ENCODE results near the gene HIVEP3. TPM values are rescaled to one million over a fixed set of nuclear protein-coding genes. Genes with fewer than 3 reads are reported as not detected.

HIVEP3 gene
- total RNA-seq, 1 experiment from 2014 or later = 1.4 TPM

GRCh38 chr1:41478118-41478748, 440.5 kb downstream of the HIVEP3 start:
- H3K79me2 ChIP-seq (ENCODE audit: insufficient read depth, low read length) = no peaks in the 10 kb centered on the region
- no peaks in the 10 kb centered on the region for H3K27me3 ChIP-seq (ENCODE audit: insufficient read depth, low read length)
- H4K8ac ChIP-seq (replicated peaks; ENCODE audit: insufficient read length, low read depth, low read length) = no peak overlapping the region
- DNase-seq = no peak
- H3K4me2 ChIP-seq (ENCODE audit: insufficient read depth, insufficient read length, low read length) = no peak overlapping the region
- no peaks in the 10 kb centered on the region; the same call in 1 of the 2 replicates for H3K27me3 Mint-ChIP-seq (ENCODE audit: low read depth)
- H3K4me1 Mint-ChIP-seq = peaks cover 27 to 29% of the 10 kb centered on the region in 2 experiments
- H3K36me3 Mint-ChIP-seq (ENCODE audit: insufficient read depth in 1 of 3, low read depth in 3 of 3) = no peaks in the 10 kb centered on the region
- H4K5ac ChIP-seq (ENCODE audit: insufficient read length, low read depth, low read length) = no peak overlapping the region
- H2BK12ac ChIP-seq (ENCODE audit: insufficient read length, low read depth, low read length) = no peak overlapping the region
- H3K4me3 Mint-ChIP-seq = no peak overlapping the region
- TF ChIP-seq CTCF (conservative IDR thresholded peaks at IDR 0.05) = no peak
- H4K91ac ChIP-seq (ENCODE audit: insufficient read length, low read depth, low read length) = no peak overlapping the region
- H3K23ac ChIP-seq (ENCODE audit: insufficient read length, low read depth, low read length) = no peak overlapping the region
- no peaks in the 10 kb centered on the region for H3K79me1 ChIP-seq (ENCODE audit: insufficient read depth, low read depth, low read length, poor library complexity, severe bottlenecking)
- no peak overlapping the region for H3K18ac ChIP-seq (ENCODE audit: insufficient read length, low read depth, low read length)
- no peak overlapping the region for H3K4ac ChIP-seq (ENCODE audit: low read depth, low read length)
- H3K4me1 ChIP-seq (ENCODE audit: insufficient read depth, low read length) = no peaks in the 10 kb centered on the region
- no peak overlapping the region for H3K9ac ChIP-seq (ENCODE audit: extremely low read depth, insufficient read length, low read length)
- no peaks in the 10 kb centered on the region for H4K20me1 ChIP-seq (ENCODE audit: control insufficient read depth, insufficient read depth, insufficient read length)
- no peak overlapping the region for H2AFZ ChIP-seq (ENCODE audit: low read length)
- no peak overlapping the region for H3T11ph ChIP-seq (ENCODE audit: low read length)
- H3K23me2 ChIP-seq (ENCODE audit: insufficient read length, low read depth, low read length, poor library complexity, severe bottlenecking) = no peaks in the 10 kb centered on the region
- no peak overlapping the region for H3K14ac ChIP-seq (ENCODE audit: insufficient read depth, low read length)
- H2BK20ac ChIP-seq (ENCODE audit: low read depth, low read length, poor library complexity, severe bottlenecking) = no peak overlapping the region
- H2BK5ac ChIP-seq (ENCODE audit: insufficient read length, low read length) = no peak overlapping the region
- no peaks in the 10 kb centered on the region for H3K9me3 ChIP-seq (ENCODE audit: control insufficient read depth, low read depth, low read length)
- no peaks in the 10 kb centered on the region; a peak in 2 of 5 replicates for H3K9me3 Mint-ChIP-seq
- H2BK120ac ChIP-seq (ENCODE audit: low read depth, low read length, poor library complexity, severe bottlenecking) = no peak overlapping the region
- no peak overlapping the region for H2BK15ac ChIP-seq (ENCODE audit: low read depth, low read length)
- no peak overlapping the region for H3K27ac ChIP-seq (ENCODE audit: insufficient read length, low read depth, low read length)
- no peak overlapping the region for H3K56ac ChIP-seq (ENCODE audit: insufficient read length, low read depth, low read length)
- no peak overlapping the region for H2AK5ac ChIP-seq (ENCODE audit: insufficient read length, low read length)
- WGBS (ENCODE audit: extremely low coverage, insufficient read length, low lambda C conversion rate) = no CpG with 5 or more reads among the region's 12 CpGs
- H3K27ac Mint-ChIP-seq = no peak overlapping the region; a peak in 1 of 7 replicates

Data from H9 (cell line).